ENCODE results near the gene AEBP2. TPM values are rescaled to one million over a fixed set of nuclear protein-coding genes. Genes with fewer than 3 reads are reported as not detected.
A peak's percentile ranks its signal among the peaks of the same experiment; 100 is the strongest.

AEBP2 gene
- total and polyA plus RNA-seq, 2 of the 4 experiments (the other 2 are of a cell fraction) = 15.5 to 21.7 TPM

GRCh38 chr12:19547271-19547671 is 108.0 kb downstream of the AEBP2 start:
- ATAC-seq (ENCODE audit: low read depth) (peak; percentile 91), DNase-seq (peak; percentile 47)
- H3K4ac ChIP-seq (ENCODE audit: low read depth, low read length) = peak overlapping the region; percentile 91; the same call in 1 of the 2 replicates
- H2BK5ac ChIP-seq (ENCODE audit: low read depth, low read length, poor library complexity, severe bottlenecking) = peak overlapping the region; percentile 78
- H2BK120ac ChIP-seq (ENCODE audit: low read depth, low read length) = peak overlapping the region; percentile 92
- peak overlapping the region; percentile 24; the same call in 1 of the 2 replicates for H4K5ac ChIP-seq (ENCODE audit: low read depth, low read length)
- no peaks in the 10 kb centered on the region for H3K27me3 ChIP-seq (ENCODE audit: control insufficient read depth, insufficient read depth, low read length)
- no peaks in the 10 kb centered on the region for H4K20me1 ChIP-seq (ENCODE audit: insufficient read depth, low read length)
- H3K9me1 ChIP-seq (ENCODE audit: insufficient read depth, low read length) = peaks cover 5% of the 10 kb centered on the region; the same call in 1 of the 2 replicates
- in situ Hi-C loops (cut with MboI; ENCODE audit: low sequenced_read_pairs) = no loop called here
- no peak overlapping the region for H2AK5ac ChIP-seq (ENCODE audit: low read depth, low read length)
- no TSS peak for BruUV-seq (replicated peaks)
- H3K4me3 ChIP-seq (ENCODE audit: insufficient read depth, low read depth, low read length) = no peak overlapping the region
- H3K79me1 ChIP-seq (ENCODE audit: low read depth in 1 of 2, low read length in 2 of 2) = no peaks in the 10 kb centered on the region
- H3K56ac ChIP-seq (ENCODE audit: extremely low read depth, insufficient read depth, low read length) = peak overlapping the region; percentile 68; the same call in 1 of the 2 replicates
- intact Hi-C loops (cut with micrococcal nuclease) = no loop called here
- no peak overlapping the region for H3K14ac ChIP-seq (replicated peaks; ENCODE audit: low read depth, low read length)
- H2AK9ac ChIP-seq (replicated peaks; ENCODE audit: low read depth, low read length, poor library complexity) = no peak overlapping the region
- no peaks in the 10 kb centered on the region for H3K36me3 ChIP-seq (ENCODE audit: control insufficient read depth, insufficient read depth, low read length)
- H2BK15ac ChIP-seq (ENCODE audit: low read depth, low read length) = 0 out of 3 replicates have a peak overlapping the region, but pooled peaks have one; percentile 12
- 0 out of 2 replicates have a peak overlapping the region, but pooled peaks have one; percentile 2 for H4K91ac ChIP-seq (ENCODE audit: insufficient read depth, low read depth, low read length)
- peak overlapping the region; percentile 94 for H2BK20ac ChIP-seq (ENCODE audit: low read depth, low read length)
- peak overlapping the region; percentile 31; the same call in 1 of the 2 replicates for H3K23ac ChIP-seq (ENCODE audit: low read depth, low read length)
- H2AFZ ChIP-seq (replicated peaks; ENCODE audit: low read length, poor library complexity) = no peak overlapping the region
- H3K18ac ChIP-seq (ENCODE audit: low read depth, low read length) = peak overlapping the region; percentile 78
- no peak overlapping the region; the same call in 1 of the 2 replicates for H3K9ac ChIP-seq (ENCODE audit: low read depth, low read length)
- peak overlapping the region; percentile 38; the same call in 1 of the 2 replicates for H3K4me2 ChIP-seq (ENCODE audit: low read depth, low read length)
- no peaks in the 10 kb centered on the region for H3K9me3 ChIP-seq (ENCODE audit: control insufficient read depth, insufficient read depth, low read length)
- no peak for TF ChIP-seq FOS (IDR thresholded peaks at IDR 0.05; ENCODE audit: low read depth, low read length)
- H3K4me1 ChIP-seq (ENCODE audit: control insufficient read depth, insufficient read depth, low read length) = peaks cover 14% of the 10 kb centered on the region
- H4K8ac ChIP-seq (ENCODE audit: low read depth in 2 of 2, low read length in 2 of 2) = peak overlapping the region; percentile 82 to 87; a peak in 2 of 4 replicates
- POLR2A ChIA-PET (ENCODE audit: unreplicated experiment) = no interaction called here
- CTCF ChIA-PET = interaction anchor here (0.9 kb wide), 1 partner anchor 22 kb away, joined by 3 read pairs; no protein-coding TSS in a partner anchor
- H3K27ac ChIP-seq (ENCODE audit: insufficient read depth, low read length) = peak overlapping the region; percentile 98; the same call in 1 of the 2 replicates
- dilution Hi-C loops (cut with HindIII; ENCODE audit: low sequenced_read_pairs, unreplicated experiment) = no loop called here

All from IMR-90 (cell line).